Measurements from ENCODE around the gene SECTM1. TPM values are rescaled to one million over a fixed set of nuclear protein-coding genes. Genes with fewer than 3 reads are reported as not detected.

SECTM1 gene
- total and polyA plus RNA-seq, 9 of the 15 experiments (the other 6 are each of a cell fraction or from before 2014, with no cell fraction given) = 0.11 to 0.46 (median 0.18) TPM; not detected in 6

DNA sequence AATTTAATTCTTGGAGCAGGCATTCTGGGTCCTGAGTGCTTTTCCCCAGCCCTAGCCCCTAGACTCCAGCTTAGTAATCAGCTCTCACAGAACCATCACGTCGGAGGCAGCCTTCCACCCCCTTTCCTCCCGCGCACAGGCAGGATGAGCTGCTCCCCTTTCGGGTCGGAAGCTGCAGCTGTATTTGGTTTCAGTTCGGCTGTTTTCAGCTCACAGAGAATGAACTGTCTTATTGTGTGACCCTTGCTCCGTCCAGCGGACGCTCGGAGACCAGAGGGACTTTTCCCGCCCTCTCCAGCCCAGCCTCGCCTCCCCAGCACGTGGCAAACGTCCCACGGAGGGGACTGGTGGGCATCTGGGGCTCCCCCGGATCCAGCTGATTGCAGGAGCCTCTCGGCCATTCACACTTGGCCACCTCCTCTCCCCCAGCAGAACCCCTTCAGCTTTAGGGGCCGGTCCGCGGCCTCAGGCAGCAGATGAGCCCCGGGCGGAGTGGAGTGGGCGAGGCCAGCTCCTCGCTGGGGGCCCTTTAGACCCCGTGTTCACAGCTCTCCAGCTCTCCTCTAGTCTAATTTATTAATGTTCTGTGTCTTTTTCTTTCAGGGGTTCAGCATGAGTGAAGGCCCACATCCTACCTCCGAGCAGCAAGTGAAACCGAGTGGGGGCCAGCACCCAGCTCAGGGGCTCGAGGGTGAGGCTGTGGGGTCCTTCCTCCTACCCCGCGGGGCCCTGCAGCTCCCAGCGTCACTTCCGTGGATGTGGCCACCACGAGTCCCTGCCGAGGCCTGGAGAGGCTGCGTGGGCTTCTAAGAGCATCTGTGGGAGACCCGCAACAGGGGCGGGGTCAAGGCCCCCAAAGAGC, 37.1 kb upstream of the SECTM1 start:
- Histone ChIP-seq H3K79me2 (ENCODE audit: control insufficient read depth, insufficient read depth, low read length) (no peaks in the 10 kb centered on the region), H3K27me3 (ENCODE audit: control insufficient read depth in 2 of 2, insufficient read depth in 2 of 2, low read length in 2 of 2) (no peaks in the 10 kb centered on the region), H3K4me1 (replicated peaks in 1 of 2; ENCODE audit: control insufficient read depth in 2 of 2, insufficient read depth in 2 of 2, low read length in 2 of 2) (peaks cover 9 to 41% of the 10 kb centered on the region in 2 experiments; a peak in 4 of 5 replicates), H3K36me3 (ENCODE audit: control insufficient read depth, insufficient read depth, low read length) (no peaks in the 10 kb centered on the region), H3K4me2 (ENCODE audit: insufficient read depth, low read length) (no peak overlapping the region), H2AFZ (ENCODE audit: low read depth, low read length) (peak overlapping the region; percentile 56; the same call in 1 of the 2 replicates), H3K9me3 (replicated peaks; ENCODE audit: control insufficient read depth, insufficient read depth, low read depth, low read length) (no peaks in the 10 kb centered on the region), H3K4me3 (no peak overlapping the region), H3K9me1 (ENCODE audit: control insufficient read depth, insufficient read depth, low read length) (no peaks in the 10 kb centered on the region), H3K27ac (ENCODE audit: extremely low read depth, low read depth, low read length) (no peak overlapping the region), H4K20me1 (replicated peaks; ENCODE audit: control insufficient read depth, insufficient read depth, low read length) (no peaks in the 10 kb centered on the region), H3K9ac (ENCODE audit: insufficient read depth in 1 of 2, low read depth in 2 of 2, low read length in 2 of 2) (no peak overlapping the region)
- BruUV-seq (replicated peaks) = no TSS peak
- TF ChIP-seq KDM5B (IDR thresholded peaks at IDR 0.05; ENCODE audit: insufficient replicate concordance, low read depth, low read length) (no peak), L3MBTL2 (IDR thresholded peaks at IDR 0.05) (peak; percentile 17; the same call in 1 of the 2 replicates), ZFPM2 (CRISPR knock-in tag; IDR thresholded peaks at IDR 0.05) (no peak), E2F6 (IDR thresholded peaks at IDR 0.05; ENCODE audit: borderline replicate concordance in 1 of 2, extremely low read depth in 1 of 2, insufficient read depth in 1 of 2, insufficient read length in 1 of 2, low read depth in 1 of 2, low read length in 1 of 2, poor library complexity in 1 of 2, severe bottlenecking in 1 of 2) (peak; percentile 36 to 75)
- in situ Hi-C loops (cut with MboI) = no loop called here
- no peak for DNase-seq (ENCODE audit: extremely low read depth in 1 of 4, low spot score in 3 of 4)
- 77% methylated on average over 34 of the region's 38 CpGs for WGBS (ENCODE audit: insufficient coverage, low coverage, missing lambda C conversion rate)
- CTCF ChIA-PET (ENCODE audit: low intra/inter-chr PET ratio) = no interaction called here
- intact Hi-C loops (cut with micrococcal nuclease) = no loop called here
- FAIRE-seq = no peak
- no peak for ATAC-seq
- POLR2A ChIA-PET = interaction anchor here (0.6 to 1.1 kb wide), 4 partner anchors 8 to 368 kb away, joined by 3 to 5 read pairs (median 3); no protein-coding TSS in a partner anchor
